Pancreas (tissue), 10 donors: Measurements from ENCODE around the gene AFF3. TPM values are rescaled to one million over a fixed set of nuclear protein-coding genes. Genes with fewer than 3 reads are reported as not detected.

Experiments
- ATAC-seq, 4 donors: fragments of 200-7000 bp; cut with Tn5 transposase; one replicate each; pipeline versions ENCODE4 v1.8.0 to v1.9.1; 2020; ENCODE audit warnings: mild to moderate bottlenecking in 4 of 4, moderate library complexity in 4 of 4
- DNase-seq, 6 donors: peaks; one replicate each; pipeline ENCODE4 v3.0.0-alpha.2; 2020
- FAIRE-seq: peaks from 2 replicates; lab custom pipeline; 2012; peaks lifted over from hg19 to GRCh38; lab: Jason Lieb, UNC
- H3K27ac ChIP-seq, 4 donors: fragments of 200-600 bp; sonication (generic); 1 replicate in 3 of 4; 2 replicates in 1 of 4; pipeline versions ENCODE4 v1.5.0 to v1.8.0; 2020
- H3K27me3 ChIP-seq, 4 donors: fragments of 200-600 bp; one replicate each; pipeline ENCODE4 v1.8.0; 2021
- H3K36me3 ChIP-seq, 3 donors: fragments of 200-600 bp; sonication (generic) in 1 of 3; one replicate each; pipeline versions ENCODE4 v1.5.0 to v1.8.0; 2020 to 2021
- H3K4me1 ChIP-seq, 3 donors: fragments of 200-600 bp; one replicate each; pipeline ENCODE4 v1.8.0; 2021
- H3K4me3 ChIP-seq, 4 donors: fragments of 200-600 bp; sonication (generic) in 2 of 4; one replicate each; pipeline versions ENCODE4 v1.5.0 to v1.8.0; 2020 to 2021
- H3K9me3 ChIP-seq, 4 donors: fragments of 200-600 bp; one replicate each; pipeline ENCODE4 v1.8.0; 2021
- CTCF ChIP-seq, 4 donors: fragments of 200-600 bp; sonication (generic) in 3 of 4; IDR thresholded peaks; one replicate each; pipeline versions ENCODE4 v1.5.0 to v1.8.0; 2021; ENCODE audit warnings: antibody characterized with exemption in 4 of 4
- WGBS, 2 donors: extraction: QIAGEN DNeasy Blood & Tissue Kit; methylation state at CpG; one replicate each; pipeline ENCODE4 v1.1.7; 2013; 5-methylcytosine and 5-hydroxymethylcytosine counted together
- intact Hi-C, 3 donors: fragments of 100-400 bp; cut with DNase I; formaldehyde crosslinking; loops; one replicate each; pipeline versions ENCODE4 v1.11.1 to v1.14.2; 2022
- polyA plus RNA-seq, 2 donors: library from polyadenylated mRNA; stranded (reverse); fragments of 200-250 nt; gene quantifications; one replicate each; pipeline ENCODE4 v1.2.3, GENCODE V29; 2013
- total RNA-seq, 6 donors: library from RNA; stranded (reverse); fragmentation: NEBNext Ultra II Directional in 4 of 6; extraction: Animal tissue kit (Norgen Biotek cat#: 25700) in 4 of 6; gene quantifications; one replicate each; pipeline versions ENCODE4 v1.2.1 to v1.2.4, GENCODE V29; 2021 to 2023
- donor health status: healthy with polysubstance abuse.
- donor health status: DM: no; HTN: no; CAD: no; lungs with moderate emphysema.
- donor health status: DM: no; HTN: no; CAD: no.
- donor health status: control.
- donor health status: control.
- donor health status: Bipolar disorder and iron deficiency.
- donor health status: DM: yes; HTN: yes; CAD: no.
- donor health status: DM: no; HTN: no; CAD: no.
- donor health status: DM: no; HTN: no; CAD: no.
- donor health status: DM: yes; HTN: yes; CAD: no.

The AFF3 gene
- total and polyA plus RNA-seq, 8 donors: 0.19 to 1.1 (median 0.54) TPM

- no peak for FAIRE-seq
- DNase-seq: no peak
- intact Hi-C loops: no loop called here
- 59 to 65% methylated on average over 1 of the region's 1 CpG for WGBS, 2 donors
- no peak overlapping the region for H3K27ac ChIP-seq
- no peaks in the 10 kb centered on the region for H3K36me3 ChIP-seq
- no peaks in the 10 kb centered on the region for H3K4me1 ChIP-seq
- H3K9me3 ChIP-seq: no peaks in the 10 kb centered on the region
- peaks cover 0 to 3% (median 0%) of the 10 kb centered on the region in 4 donors for H3K27me3 ChIP-seq
- ATAC-seq: peak in 1 of 4 donors; percentile 13
- no peak overlapping the region for H3K4me3 ChIP-seq
- TF ChIP-seq CTCF (IDR thresholded peaks at IDR 0.05): no peak
These were observed 17.6 kb downstream of the AFF3 start for GRCh38 chr2:100124761-100125160.

- DNase-seq (no peak), FAIRE-seq (no peak), ATAC-seq (no peak)
- no peaks in the 10 kb centered on the region for H3K9me3 ChIP-seq
- WGBS, 2 donors: 75 to 76% methylated on average over 4 of the region's 4 CpGs
- intact Hi-C loops: no loop called here
- H3K36me3 ChIP-seq: no peaks in the 10 kb centered on the region
- TF ChIP-seq CTCF (IDR thresholded peaks at IDR 0.05): no peak
- no peak overlapping the region for H3K27ac ChIP-seq
- no peak overlapping the region for H3K4me3 ChIP-seq
- H3K4me1 ChIP-seq: no peaks in the 10 kb centered on the region
- peaks cover 0 to 3% (median 0%) of the 10 kb centered on the region in 4 donors for H3K27me3 ChIP-seq
These were observed 21.2 kb downstream of the AFF3 start for GRCh38 chr2:100121124-100121718.

- Histone ChIP-seq H3K27ac (no peak overlapping the region), H3K9me3 (no peaks in the 10 kb centered on the region), H3K27me3 (peaks cover 0 to 3% (median 0%) of the 10 kb centered on the region in 4 donors), H3K36me3 (no peaks in the 10 kb centered on the region), H3K4me3 (no peak overlapping the region), H3K4me1 (no peaks in the 10 kb centered on the region)
- no peak for TF ChIP-seq CTCF (IDR thresholded peaks at IDR 0.05)
- no peak for DNase-seq
- FAIRE-seq: no peak
- ATAC-seq: no peak
- intact Hi-C loops: no loop called here
- WGBS, 2 donors: 7 to 11% methylated on average over 1 of the region's 1 CpG
These were observed 23.2 kb downstream of the AFF3 start for GRCh38 chr2:100119235-100119634.

GRCh38 chr2:100113990-100114433 is 28.4 kb downstream of the AFF3 start:
- 79 to 83% methylated on average over 2 of the region's 2 CpGs for WGBS, 2 donors
- no peak for FAIRE-seq
- Histone ChIP-seq H3K4me1 (no peaks in the 10 kb centered on the region), H3K9me3 (no peaks in the 10 kb centered on the region), H3K27ac (no peak overlapping the region), H3K27me3 (no peaks in the 10 kb centered on the region), H3K36me3 (no peaks in the 10 kb centered on the region), H3K4me3 (no peak overlapping the region)
- no peak for TF ChIP-seq CTCF (IDR thresholded peaks at IDR 0.05)
- intact Hi-C loops: no loop called here
- DNase-seq: no peak
- no peak for ATAC-seq

- no peak for FAIRE-seq
- intact Hi-C loops: no loop called here
- no peaks in the 10 kb centered on the region for H3K4me1 ChIP-seq
- H3K27me3 ChIP-seq: no peaks in the 10 kb centered on the region
- no peaks in the 10 kb centered on the region for H3K36me3 ChIP-seq
- no peak for DNase-seq
- no peak for ATAC-seq
- H3K9me3 ChIP-seq: no peaks in the 10 kb centered on the region
- WGBS, 2 donors: 38 to 60% methylated on average over 2 of the region's 2 CpGs
- H3K27ac ChIP-seq: no peak overlapping the region
- no peak for TF ChIP-seq CTCF (IDR thresholded peaks at IDR 0.05)
- no peak overlapping the region for H3K4me3 ChIP-seq
These were observed 31.8 kb downstream of the AFF3 start for GRCh38 chr2:100110614-100111000.
